Measurements from ENCODE around the gene TGFBR3. TPM values are rescaled to one million over a fixed set of nuclear protein-coding genes. Genes with fewer than 3 reads are reported as not detected.
A peak's percentile ranks its signal among the peaks of the same experiment; 100 is the strongest.

Gene TGFBR3
- total and polyA plus RNA-seq, 9 of the 15 experiments (the other 6 are each of a cell fraction or from before 2014, with no cell fraction given): 3.6 to 32.4 (median 15.6) TPM

- no peak for TF ChIP-seq ZBTB40 (IDR thresholded peaks at IDR 0.05)
- no peak for TF ChIP-seq ZBTB40 (CRISPR knock-in tag; IDR thresholded peaks at IDR 0.05)
- TF ChIP-seq ESRRA (IDR thresholded peaks at IDR 0.05; ENCODE audit: borderline replicate concordance, low read depth): peak; percentile 38; the same call in 1 of the 2 replicates
- peak; percentile 15 for TF ChIP-seq U2AF1 (optimal IDR thresholded peaks at IDR 0.05; ENCODE audit: low read depth, low read length)
- TF ChIP-seq YY1 (IDR thresholded peaks at IDR 0.05; ENCODE audit: borderline replicate concordance in 1 of 3, control insufficient read depth in 1 of 3, extremely low read depth in 1 of 3, insufficient read depth in 3 of 3, insufficient read length in 1 of 3, insufficient replicate concordance in 2 of 3, low read depth in 1 of 3, low read length in 2 of 3): peak in 2 of 3 experiments; percentile 26 to 30
- peak; percentile 64 for TF ChIP-seq MAX (CRISPR knock-in tag; IDR thresholded peaks at IDR 0.05)
- no peak for TF ChIP-seq FOS (IDR thresholded peaks at IDR 0.05; ENCODE audit: extremely low read depth, insufficient read length)
- no peak for TF ChIP-seq FOXM1 (IDR thresholded peaks at IDR 0.05; ENCODE audit: low read depth)
- TF ChIP-seq FOXM1 (CRISPR knock-in tag; IDR thresholded peaks at IDR 0.05; ENCODE audit: low read depth): 0 out of 2 replicates have a peak, but pooled peaks have one; percentile 57
- no peak for TF ChIP-seq ZNF512 (tag; IDR thresholded peaks at IDR 0.05)
- TF ChIP-seq KDM1A (IDR thresholded peaks at IDR 0.05): no peak
- no peak for TF ChIP-seq RNF2 (IDR thresholded peaks at IDR 0.05)
- TF ChIP-seq NFYB (IDR thresholded peaks at IDR 0.05; ENCODE audit: extremely low read depth, insufficient read length): peak; percentile 48
- TF ChIP-seq THAP7 (CRISPR knock-in tag; IDR thresholded peaks at IDR 0.05): no peak
Measured at GRCh38 chr1:91885716-91886506, at the start of gene TGFBR3 (continued).
